Neural progenitor cell (in vitro differentiated cells): ENCODE results near the gene ARMH3. TPM values are rescaled to one million over a fixed set of nuclear protein-coding genes. Genes with fewer than 3 reads are reported as not detected.

Experiments
- DNase-seq: peaks from one replicate; pipeline ENCODE4 v3.0.0-alpha.2; 2016; ENCODE audit warnings: low spot score
- H2AFZ ChIP-seq: fragments of 200-600 bp; sonication (generic); replicated peaks from 2 replicates; pipeline ENCODE4 v1.6.1; 2016; ENCODE audit warnings: antibody characterized with exemption
- H3F3A ChIP-seq: fragments of 200-600 bp; sonication (generic); 2 replicates; pipeline ENCODE4 v1.6.1; 2016; ENCODE audit warnings: antibody characterized with exemption, low read depth
- H3K27ac ChIP-seq: fragments of 200-600 bp; sonication (generic); 2 replicates; pipeline ENCODE4 v1.5.1; 2016; ENCODE audit warnings: mild to moderate bottlenecking
- H3K27me3 ChIP-seq: fragments of 200-600 bp; sonication (generic); 2 replicates; pipeline ENCODE4 v1.6.1; 2016; ENCODE audit warnings: mild to moderate bottlenecking, moderate library complexity
- H3K36me3 ChIP-seq: fragments of 200-600 bp; sonication (generic); 2 replicates; pipeline ENCODE4 v1.5.1; 2016
- H3K4me1 ChIP-seq: fragments of 200-600 bp; sonication (generic); 2 replicates; pipeline ENCODE4 v1.6.1; 2016; ENCODE audit warnings: mixed run types
- H3K4me2 ChIP-seq: fragments of 200-600 bp; sonication (generic); 2 replicates; pipeline ENCODE4 v1.6.1; 2016
- H3K4me3 ChIP-seq: fragments of 200-600 bp; sonication (generic); 2 replicates; pipeline ENCODE4 v1.5.1; 2016
- H3K79me2 ChIP-seq: fragments of 200-600 bp; sonication (generic); 2 replicates; pipeline ENCODE4 v1.6.1; 2016; ENCODE audit warnings: low read depth
- H3K9ac ChIP-seq: fragments of 200-600 bp; sonication (generic); 2 replicates; pipeline ENCODE4 v1.6.1; 2016
- H3K9me3 ChIP-seq: fragments of 200-600 bp; sonication (generic); 2 replicates; pipeline ENCODE4 v1.5.1; 2016; ENCODE audit warnings: low read depth
- H4K20me1 ChIP-seq: fragments of 200-600 bp; sonication (generic); 2 replicates; pipeline ENCODE4 v1.6.1; 2016; ENCODE audit warnings: low read depth
- H3K27ac Mint-ChIP-seq: 3 replicates; pipeline ENCODE4 v1.8.0; 2021; ENCODE audit warnings: mixed read lengths
- H3K27me3 Mint-ChIP-seq: 2 replicates; pipeline ENCODE4 v1.8.0; 2022; ENCODE audit warnings: low read depth, mild to moderate bottlenecking, inconsistent platforms, moderate library complexity, mixed read lengths; ENCODE audit not compliant: insufficient read depth
- H3K36me3 Mint-ChIP-seq: 3 replicates; pipeline ENCODE4 v1.8.0; 2021; ENCODE audit warnings: mixed read lengths
- H3K4me1 Mint-ChIP-seq: 3 replicates; pipeline ENCODE4 v1.8.0; 2021; ENCODE audit warnings: mixed read lengths
- H3K4me3 Mint-ChIP-seq: 3 replicates; pipeline ENCODE4 v1.8.0; 2021; ENCODE audit warnings: mild to moderate bottlenecking, moderate library complexity, mixed read lengths
- H3K9me3 Mint-ChIP-seq: 3 replicates; pipeline ENCODE4 v1.8.0; 2020; ENCODE audit warnings: mixed read lengths
- EZH2 ChIP-seq: fragments of 200-600 bp; sonication (generic); IDR thresholded peaks from 2 replicates; pipeline ENCODE4 v1.6.1; 2017; ENCODE audit warnings: antibody characterized with exemption, mild to moderate bottlenecking, moderate library complexity
- EZH2phosphoT487 ChIP-seq: fragments of 200-600 bp; sonication (generic); IDR thresholded peaks from 2 replicates; pipeline ENCODE4 v1.6.1; 2017; ENCODE audit warnings: antibody characterized with exemption
- total RNA-seq: library from RNA; depleted of rRNA; stranded (reverse); fragments of >200 nt; gene quantifications from 2 replicates; pipeline ENCODE4 v1.2.3, GENCODE V29; 2015; ENCODE audit warnings: low replicate concordance
- TF ChIP-seq, protein P1 (sequence below): fragments of 200-600 bp; sonication (generic); IDR thresholded peaks from 2 replicates; pipeline ENCODE4 v1.5.1; 2017; ENCODE audit warnings: antibody characterized with exemption, mild to moderate bottlenecking

ARMH3 gene
- total RNA-seq, 1 donor from 2014 or later, result 14.5 TPM

DNA sequence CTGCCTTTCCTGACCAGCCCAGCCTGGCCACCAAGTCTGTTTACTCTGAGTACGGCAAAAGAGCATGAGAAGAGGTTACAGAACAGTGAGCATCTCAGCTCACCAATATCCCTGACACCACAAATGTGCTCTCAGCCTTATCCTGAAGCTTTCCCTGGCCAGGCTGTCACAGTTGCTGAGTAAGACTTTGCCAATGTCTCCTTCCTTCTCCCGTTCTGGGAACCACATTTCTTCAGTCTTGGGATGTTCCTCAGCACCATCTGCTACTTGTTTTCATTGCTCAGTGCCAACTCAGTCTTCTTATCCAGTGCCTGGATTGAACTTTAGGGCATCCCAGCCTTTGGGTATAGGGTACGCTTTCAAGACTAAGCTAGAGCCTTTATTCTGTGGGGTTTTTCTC is 205.2 kb downstream of the ARMH3 start:
- Mint-ChIP-seq H3K36me3 (no peaks in the 10 kb centered on the region), H3K27me3 (peaks cover 8% of the 10 kb centered on the region), H3K9me3 (no peaks in the 10 kb centered on the region), H3K4me3 (no peak overlapping the region), H3K27ac (no peak overlapping the region), H3K4me1 (peaks cover 10% of the 10 kb centered on the region)
- H3K27ac ChIP-seq, result no peak overlapping the region
- no peak overlapping the region for H3K9ac ChIP-seq
- H3K9me3 ChIP-seq, result no peaks in the 10 kb centered on the region
- peaks cover 14% of the 10 kb centered on the region for H3K4me1 ChIP-seq
- no peak for DNase-seq
- H3K36me3 ChIP-seq, result no peaks in the 10 kb centered on the region
- no peak overlapping the region for H3K4me3 ChIP-seq
- H3K79me2 ChIP-seq, result no peaks in the 10 kb centered on the region
- H3F3A ChIP-seq, result no peaks in the 10 kb centered on the region
- peaks cover 29% of the 10 kb centered on the region for H4K20me1 ChIP-seq
- H3K27me3 ChIP-seq, result no peaks in the 10 kb centered on the region
- no peak for TF ChIP-seq EZH2phosphoT487
- TF ChIP-seq, protein P1, sequence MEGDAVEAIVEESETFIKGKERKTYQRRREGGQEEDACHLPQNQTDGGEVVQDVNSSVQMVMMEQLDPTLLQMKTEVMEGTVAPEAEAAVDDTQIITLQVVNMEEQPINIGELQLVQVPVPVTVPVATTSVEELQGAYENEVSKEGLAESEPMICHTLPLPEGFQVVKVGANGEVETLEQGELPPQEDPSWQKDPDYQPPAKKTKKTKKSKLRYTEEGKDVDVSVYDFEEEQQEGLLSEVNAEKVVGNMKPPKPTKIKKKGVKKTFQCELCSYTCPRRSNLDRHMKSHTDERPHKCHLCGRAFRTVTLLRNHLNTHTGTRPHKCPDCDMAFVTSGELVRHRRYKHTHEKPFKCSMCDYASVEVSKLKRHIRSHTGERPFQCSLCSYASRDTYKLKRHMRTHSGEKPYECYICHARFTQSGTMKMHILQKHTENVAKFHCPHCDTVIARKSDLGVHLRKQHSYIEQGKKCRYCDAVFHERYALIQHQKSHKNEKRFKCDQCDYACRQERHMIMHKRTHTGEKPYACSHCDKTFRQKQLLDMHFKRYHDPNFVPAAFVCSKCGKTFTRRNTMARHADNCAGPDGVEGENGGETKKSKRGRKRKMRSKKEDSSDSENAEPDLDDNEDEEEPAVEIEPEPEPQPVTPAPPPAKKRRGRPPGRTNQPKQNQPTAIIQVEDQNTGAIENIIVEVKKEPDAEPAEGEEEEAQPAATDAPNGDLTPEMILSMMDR, result no peak
- TF ChIP-seq EZH2, result no peak
- no peak overlapping the region for H3K4me2 ChIP-seq
- H2AFZ ChIP-seq, result no peak overlapping the region

- Histone ChIP-seq H3F3A (peaks cover 14% of the 10 kb centered on the region), H3K27me3 (no peaks in the 10 kb centered on the region), H3K79me2 (no peaks in the 10 kb centered on the region), H3K27ac (no peak overlapping the region), H3K4me2 (no peak overlapping the region), H3K9ac (no peak overlapping the region), H3K9me3 (no peaks in the 10 kb centered on the region), H3K4me3 (no peak overlapping the region), H3K36me3 (no peaks in the 10 kb centered on the region), H3K4me1 (peaks cover 24% of the 10 kb centered on the region), H2AFZ (no peak overlapping the region), H4K20me1 (peaks cover 38% of the 10 kb centered on the region)
- Mint-ChIP-seq H3K4me1 (peaks cover 15% of the 10 kb centered on the region), H3K9me3 (no peaks in the 10 kb centered on the region), H3K27me3 (peaks cover 17% of the 10 kb centered on the region), H3K36me3 (no peaks in the 10 kb centered on the region), H3K4me3 (no peak overlapping the region), H3K27ac (no peak overlapping the region)
- TF ChIP-seq EZH2phosphoT487 (no peak), EZH2 (no peak)
- TF ChIP-seq, protein P1, result no peak
- peak; percentile 40 for DNase-seq
Measured at GRCh38 chr10:101848894-101849351, 207.1 kb downstream of the ARMH3 start.

GRCh38 chr10:101848408-101848807 is 207.6 kb downstream of the ARMH3 start:
- H3K27ac ChIP-seq, result no peak overlapping the region
- no peak overlapping the region for H3K9ac ChIP-seq
- Mint-ChIP-seq H3K9me3 (no peaks in the 10 kb centered on the region), H3K27me3 (peaks cover 17% of the 10 kb centered on the region), H3K4me1 (peaks cover 15% of the 10 kb centered on the region), H3K27ac (no peak overlapping the region), H3K36me3 (no peaks in the 10 kb centered on the region), H3K4me3 (no peak overlapping the region)
- no peaks in the 10 kb centered on the region for H3K36me3 ChIP-seq
- H3K79me2 ChIP-seq, result no peaks in the 10 kb centered on the region
- no peaks in the 10 kb centered on the region for H3K9me3 ChIP-seq
- H2AFZ ChIP-seq, result no peak overlapping the region
- H3K27me3 ChIP-seq, result peaks cover 3% of the 10 kb centered on the region
- TF ChIP-seq, protein P1, result no peak
- H3K4me2 ChIP-seq, result no peak overlapping the region
- peaks cover 42% of the 10 kb centered on the region for H4K20me1 ChIP-seq
- H3K4me1 ChIP-seq, result peaks cover 24% of the 10 kb centered on the region
- no peak overlapping the region for H3K4me3 ChIP-seq
- H3F3A ChIP-seq, result peaks cover 17% of the 10 kb centered on the region
- DNase-seq, result no peak
